ENCODE results near the gene PAN2. TPM values are rescaled to one million over a fixed set of nuclear protein-coding genes. Genes with fewer than 3 reads are reported as not detected.
A peak's percentile ranks its signal among the peaks of the same experiment; 100 is the strongest.

The PAN2 gene
- total and polyA plus RNA-seq, 3 donors from 2014 or later = 105 to 155 (median 119) TPM

GRCh38 chr12:56304276-56304675, 29.5 kb downstream of the PAN2 start:
- H3K4me1 ChIP-seq = peaks cover 14% of the 10 kb centered on the region
- WGBS, 2 donors = 89 to 93% methylated on average over 3 of the region's 3 CpGs
- H3K4me3 ChIP-seq = no peak overlapping the region
- no peak for DNase-seq
- H3K27ac ChIP-seq = no peak overlapping the region
- H3K36me3 ChIP-seq (ENCODE audit: low read depth, missing control alignments) = no peaks in the 10 kb centered on the region
- intact Hi-C loops (cut with DNase I; ENCODE audit: low total_unique reads) = no loop called here
- TF ChIP-seq CTCF (IDR thresholded peaks at IDR 0.05) = no peak
- no peak for TF ChIP-seq POLR2A (IDR thresholded peaks at IDR 0.05)
- no peaks in the 10 kb centered on the region for H3K27me3 ChIP-seq
- H3K9me3 ChIP-seq = no peaks in the 10 kb centered on the region

GRCh38 chr12:56300644-56301464, 32.9 kb downstream of the PAN2 start:
- H3K4me1 ChIP-seq = peaks cover 25% of the 10 kb centered on the region
- no peak for DNase-seq
- TF ChIP-seq CTCF (IDR thresholded peaks at IDR 0.05) (no peak), POLR2A (IDR thresholded peaks at IDR 0.05) (no peak)
- H3K36me3 ChIP-seq (ENCODE audit: low read depth, missing control alignments) = no peaks in the 10 kb centered on the region
- intact Hi-C loops (cut with DNase I; ENCODE audit: low total_unique reads) = no loop called here
- WGBS, 2 donors = 18 to 28% methylated on average over 20 to 21 of the region's 21 CpGs
- no peaks in the 10 kb centered on the region for H3K9me3 ChIP-seq
- H3K27me3 ChIP-seq = no peaks in the 10 kb centered on the region
- peak overlapping the region; percentile 22 to 86 for H3K27ac ChIP-seq
- peak overlapping the region; percentile 78 to 83 for H3K4me3 ChIP-seq

GRCh38 chr12:56299853-56300643, 33.8 kb downstream of the PAN2 start, which contains the start of gene CS:
TSS of gene CS (minus strand) at chr12:56300330. CDS start at chr12:56300201, 129 bp downstream.
- TF ChIP-seq POLR2A (IDR thresholded peaks at IDR 0.05) (no peak), CTCF (IDR thresholded peaks at IDR 0.05) (no peak)
- intact Hi-C loops (cut with DNase I; ENCODE audit: low total_unique reads) = no loop called here

GRCh38 chr12:56299308-56299852, 34.4 kb downstream of the PAN2 start:
- Histone ChIP-seq H3K9me3 (no peaks in the 10 kb centered on the region), H3K4me1 (peaks cover 25% of the 10 kb centered on the region), H3K4me3 (peak overlapping the region; percentile 78 to 83), H3K36me3 (ENCODE audit: low read depth, missing control alignments) (no peaks in the 10 kb centered on the region), H3K27ac (peak overlapping the region; percentile 67 to 86), H3K27me3 (no peaks in the 10 kb centered on the region)
- no peak for DNase-seq
- TF ChIP-seq CTCF (IDR thresholded peaks at IDR 0.05) (no peak), POLR2A (IDR thresholded peaks at IDR 0.05) (no peak)
- intact Hi-C loops (cut with DNase I; ENCODE audit: low total_unique reads) = no loop called here
- 0 to 1% methylated on average over 10 of the region's 10 CpGs for WGBS, 2 donors

More at GRCh38 chr12:56299853-56300643, 33.8 kb downstream of the PAN2 start, which contains the start of gene CS:
- peak within 1 kb of the TSS; percentile 67 to 86 for H3K27ac ChIP-seq
- no peaks in the 10 kb centered on the region for H3K27me3 ChIP-seq
- H3K36me3 ChIP-seq (ENCODE audit: low read depth, missing control alignments) = no peaks in the 10 kb centered on the region
- H3K4me3 ChIP-seq = peak within 1 kb of the TSS; percentile 78 to 83
- peaks cover 25% of the 10 kb centered on the region for H3K4me1 ChIP-seq
- WGBS, 2 donors = 0 to 1% methylated on average over 25 to 61 of the region's 63 CpGs
- DNase-seq = peak; percentile 100
- H3K9me3 ChIP-seq = no peaks in the 10 kb centered on the region

All from testis (tissue), 3 donors.